SK-N-MC (cell line): ENCODE results near the gene MAFB.
A peak's percentile ranks its signal among the peaks of the same experiment; 100 is the strongest.

Experiments used
- EZH2 ChIP-seq: fragments of 200-600 bp; sonication (generic); IDR thresholded peaks from one replicate; pipeline ENCODE4 v1.6.1; 2017; ENCODE audit warnings: antibody characterized with exemption
- POLR2AphosphoS5 ChIP-seq: IDR thresholded peaks from 2 replicates; pipeline ENCODE4 v1.6.1; 2012; ENCODE audit warnings: mild to moderate bottlenecking, low read depth, low read length, borderline replicate concordance

- TF ChIP-seq EZH2, result no peak
- TF ChIP-seq POLR2AphosphoS5, result peak; percentile 100
Measured at GRCh38 chr20:40689100-40689942, at the start of gene MAFB.
